ENCODE measurements around the gene PPWD1. TPM values are rescaled to one million over a fixed set of nuclear protein-coding genes. Genes with fewer than 3 reads are reported as not detected.
A peak's percentile ranks its signal among the peaks of the same experiment; 100 is the strongest.

The PPWD1 gene
- total and polyA plus RNA-seq, 8 donors: 29.4 to 127 (median 113) TPM

DNA sequence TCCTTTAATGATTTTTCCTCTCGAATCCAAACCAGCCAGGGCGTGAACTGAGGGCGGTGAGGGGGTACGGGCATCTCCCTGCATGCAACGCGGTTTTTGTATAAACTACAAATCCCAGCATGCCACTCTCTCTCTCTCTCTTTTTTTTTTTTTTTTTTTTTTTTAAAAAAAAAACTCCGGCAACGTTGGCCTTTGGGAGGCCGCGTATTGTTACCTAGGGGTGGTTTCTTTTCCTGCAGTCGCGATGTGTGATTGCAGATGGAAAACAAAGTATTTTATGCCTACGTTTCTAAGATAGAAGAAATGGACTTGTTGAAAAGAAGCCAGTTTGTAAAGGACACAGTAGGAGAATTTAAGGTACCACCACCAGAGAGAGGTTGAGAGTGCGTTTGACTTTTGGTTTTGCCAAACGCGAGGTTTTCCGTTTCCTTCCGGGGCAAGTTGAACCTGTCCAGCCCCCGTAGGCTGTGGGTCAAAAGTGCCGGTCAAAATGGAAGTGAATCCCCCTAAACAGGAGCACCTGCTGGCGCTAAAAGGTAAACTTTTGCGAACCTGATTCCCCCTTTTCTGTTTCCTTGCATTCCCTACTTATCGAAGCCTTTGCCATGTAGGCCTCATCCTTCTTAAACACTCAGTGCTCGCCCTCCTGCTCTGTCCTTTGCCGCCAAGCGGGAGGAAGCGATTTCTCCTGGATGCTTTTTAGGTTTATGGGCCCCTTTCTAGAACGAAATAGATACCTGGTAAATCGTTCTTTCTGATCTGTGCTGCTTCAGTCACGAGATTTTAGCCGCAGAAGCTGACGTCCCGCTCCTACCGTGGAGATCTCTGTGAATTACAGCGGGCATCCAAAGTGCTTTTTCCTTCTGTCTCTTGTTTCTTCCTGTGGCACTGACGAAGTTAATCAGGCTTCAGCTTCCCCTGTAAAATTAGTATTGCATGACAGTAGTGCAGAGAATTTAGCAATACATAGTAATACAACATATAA is 61.8 kb downstream of the PPWD1 start, which contains the start of the genes SHLD3 and TRAPPC13:
Gene SHLD3, plus strand, starts transcription at position 457 of the 985 bp plus-strand sequence. CDS start 4,561 bp downstream, outside the sequence.
Gene TRAPPC13, plus strand, starts transcription at position 457 of the 985 bp plus-strand sequence. Its CDS starts 34 bp downstream, at position 491.
- TF ChIP-seq, protein P1, sequence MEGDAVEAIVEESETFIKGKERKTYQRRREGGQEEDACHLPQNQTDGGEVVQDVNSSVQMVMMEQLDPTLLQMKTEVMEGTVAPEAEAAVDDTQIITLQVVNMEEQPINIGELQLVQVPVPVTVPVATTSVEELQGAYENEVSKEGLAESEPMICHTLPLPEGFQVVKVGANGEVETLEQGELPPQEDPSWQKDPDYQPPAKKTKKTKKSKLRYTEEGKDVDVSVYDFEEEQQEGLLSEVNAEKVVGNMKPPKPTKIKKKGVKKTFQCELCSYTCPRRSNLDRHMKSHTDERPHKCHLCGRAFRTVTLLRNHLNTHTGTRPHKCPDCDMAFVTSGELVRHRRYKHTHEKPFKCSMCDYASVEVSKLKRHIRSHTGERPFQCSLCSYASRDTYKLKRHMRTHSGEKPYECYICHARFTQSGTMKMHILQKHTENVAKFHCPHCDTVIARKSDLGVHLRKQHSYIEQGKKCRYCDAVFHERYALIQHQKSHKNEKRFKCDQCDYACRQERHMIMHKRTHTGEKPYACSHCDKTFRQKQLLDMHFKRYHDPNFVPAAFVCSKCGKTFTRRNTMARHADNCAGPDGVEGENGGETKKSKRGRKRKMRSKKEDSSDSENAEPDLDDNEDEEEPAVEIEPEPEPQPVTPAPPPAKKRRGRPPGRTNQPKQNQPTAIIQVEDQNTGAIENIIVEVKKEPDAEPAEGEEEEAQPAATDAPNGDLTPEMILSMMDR (IDR thresholded peaks at IDR 0.05): no peak
- intact Hi-C loops (cut with DNase I): no loop called here
- H3K4me1 ChIP-seq: peaks cover 18 to 46% of the 10 kb centered on the region in 2 donors
- ATAC-seq (peak; percentile 92), DNase-seq (peak; percentile 74 to 94 (median 90))
- peaks cover 0 to 11% of the 10 kb centered on the region in 2 donors for H3K36me3 ChIP-seq
- no peaks in the 10 kb centered on the region for H3K27me3 ChIP-seq
- no peaks in the 10 kb centered on the region for H3K9me3 ChIP-seq
- peak within 1 kb of the TSS; percentile 82 to 93 for H3K4me3 ChIP-seq
- peak within 1 kb of the TSS; percentile 87 to 90 for H3K27ac ChIP-seq

DNA sequence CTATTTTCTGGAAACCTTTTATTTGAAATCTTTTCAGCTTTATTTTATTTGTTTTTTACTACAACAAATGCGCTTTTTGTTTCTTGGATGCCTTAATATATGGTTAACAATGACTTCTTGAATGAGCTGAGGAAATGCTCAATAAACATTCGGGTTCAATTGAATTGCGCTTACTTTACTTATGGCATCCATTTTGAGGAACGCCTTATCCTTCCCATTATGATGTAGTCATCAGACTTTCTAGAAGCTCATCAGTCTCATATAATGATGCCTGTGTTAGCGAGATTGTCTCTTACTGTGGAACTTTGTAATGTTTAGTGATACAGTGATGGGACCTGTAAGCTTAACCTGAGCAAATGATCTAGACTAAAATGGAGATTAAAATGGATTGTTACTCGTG is 62.6 kb downstream of the PPWD1 start:
- Histone ChIP-seq H3K4me3 (peak overlapping the region; percentile 82 to 93), H3K27me3 (no peaks in the 10 kb centered on the region), H3K27ac (peak overlapping the region; percentile 87 to 90), H3K36me3 (peaks cover 0 to 15% of the 10 kb centered on the region in 2 donors), H3K9me3 (no peaks in the 10 kb centered on the region), H3K4me1 (peaks cover 18 to 46% of the 10 kb centered on the region in 2 donors)
- DNase-seq (no peak), ATAC-seq (no peak)
- intact Hi-C loops (cut with DNase I): no loop called here
- TF ChIP-seq, protein P1 (IDR thresholded peaks at IDR 0.05): no peak

- TF ChIP-seq, protein P1 (IDR thresholded peaks at IDR 0.05): no peak
- Histone ChIP-seq H3K27ac (no peak overlapping the region), H3K4me3 (no peak overlapping the region), H3K36me3 (peaks cover 0 to 17% of the 10 kb centered on the region in 2 donors), H3K9me3 (no peaks in the 10 kb centered on the region), H3K4me1 (peaks cover 3 to 14% of the 10 kb centered on the region in 2 donors), H3K27me3 (no peaks in the 10 kb centered on the region)
- intact Hi-C loops (cut with DNase I): no loop called here
- no peak for ATAC-seq
- no peak for DNase-seq
These were observed 67.9 kb downstream of the PPWD1 start for GRCh38 chr5:65630981-65631380.

Other genes starting within 250 kb of the PPWD1 start
- gene ADAMTS6, start 81.4 kb upstream of the PPWD1 start, total RNA-seq: 1 to 10 TPM; 5.8 to 6.3 TPM
- gene ADAMTS6, start 81.4 kb upstream of the PPWD1 start, polyA plus RNA-seq (ENCODE audit: insufficient read length in 6 of 6): 10 to 100 TPM; 10.3 to 27.2 (median 14.9) TPM
- 10 to 100 TPM in 1 of 2 donors, 1 to 10 TPM in 1; 8.3 to 11.3 TPM for gene CENPK, start 128 bp upstream of the PPWD1 start, total RNA-seq
- 10 to 100 TPM; 42.1 to 68.2 (median 55.9) TPM for gene CENPK, start 128 bp upstream of the PPWD1 start, polyA plus RNA-seq (ENCODE audit: insufficient read length in 6 of 6)
- gene TRIM23, start 61.0 kb downstream of the PPWD1 start, total RNA-seq: 10 to 100 TPM; 13.6 to 18.4 TPM
- 10 to 100 TPM; 22.9 to 32.9 (median 27.2) TPM for gene TRIM23, start 61.0 kb downstream of the PPWD1 start, polyA plus RNA-seq (ENCODE audit: insufficient read length in 6 of 6)
- 1 to 10 TPM; 3.1 to 4.1 TPM for gene SHLD3, start 61.7 kb downstream of the PPWD1 start, total RNA-seq
- gene SHLD3, start 61.7 kb downstream of the PPWD1 start, polyA plus RNA-seq (ENCODE audit: insufficient read length in 6 of 6): 1 to 10 TPM; 3.8 to 5.0 (median 4.5) TPM
- gene TRAPPC13, start 61.7 kb downstream of the PPWD1 start, total RNA-seq: 10 to 100 TPM; 18.4 to 20.2 TPM
- gene TRAPPC13, start 61.7 kb downstream of the PPWD1 start, polyA plus RNA-seq (ENCODE audit: insufficient read length in 6 of 6): 10 to 100 TPM; 30.5 to 36.7 (median 35.3) TPM
- 10 to 100 TPM; 12.7 to 22.6 TPM for gene SGTB, start 158.8 kb downstream of the PPWD1 start, total RNA-seq
- 10 to 100 TPM in 1 of 6 donors, 1 to 10 TPM in 5; 7.7 to 10.6 (median 8.5) TPM for gene SGTB, start 158.8 kb downstream of the PPWD1 start, polyA plus RNA-seq (ENCODE audit: insufficient read length in 6 of 6)
- 10 to 100 TPM; 18.0 to 29.1 TPM for gene NLN, start 158.9 kb downstream of the PPWD1 start, total RNA-seq
- gene NLN, start 158.9 kb downstream of the PPWD1 start, polyA plus RNA-seq (ENCODE audit: insufficient read length in 6 of 6): 10 to 100 TPM; 19.5 to 25.0 (median 22.3) TPM

Data from left lung (tissue), 10 donors.